H1 (cell line): Measurements from ENCODE around the gene STARD9. TPM values are rescaled to one million over a fixed set of nuclear protein-coding genes. Genes with fewer than 3 reads are reported as not detected.

Source experiments
- CREB1 ChIP-seq: IDR thresholded peaks from 2 replicates; pipeline ENCODE4 v1.6.1; 2012; ENCODE audit warnings: inconsistent platforms
- RBBP5 ChIP-seq: IDR thresholded peaks from 2 replicates; pipeline ENCODE4 v1.7.1; 2012; ENCODE audit warnings: low read depth, mild to moderate bottlenecking, inconsistent platforms, low read length, moderate library complexity, borderline replicate concordance
- polyA plus RNA-seq, 7 experiments: library from polyadenylated mRNA; depleted of rRNA in 3 of 7; stranded (reverse) in 5 of 7; unstranded in 2 of 7; fragments of >200 nt in 5 of 7; fragments of 200-250 nt in 2 of 7; gene quantifications; 1 replicate in 5 of 7; 2 replicates in 1 of 7; 4 replicates in 1 of 7; pipeline versions ENCODE4 v1.2.1 to v1.2.3, GENCODE V29; 2011 to 2013; ENCODE audit warnings: missing spikeins in 2 of 7, mixed read lengths in 2 of 7
- total RNA-seq: library from RNA; stranded (reverse); fragmentation: NEBNext Ultra II Directional; extraction: Animal tissue kit (Norgen Biotek cat#: 25700); gene quantifications from 2 replicates; pipeline ENCODE4 v1.2.1, GENCODE V29; 2021

The STARD9 gene
- total and polyA plus RNA-seq, 2 of the 8 experiments (the other 6 are each of a cell fraction or from before 2014, with no cell fraction given), result 2.8 to 7.0 TPM

DNA sequence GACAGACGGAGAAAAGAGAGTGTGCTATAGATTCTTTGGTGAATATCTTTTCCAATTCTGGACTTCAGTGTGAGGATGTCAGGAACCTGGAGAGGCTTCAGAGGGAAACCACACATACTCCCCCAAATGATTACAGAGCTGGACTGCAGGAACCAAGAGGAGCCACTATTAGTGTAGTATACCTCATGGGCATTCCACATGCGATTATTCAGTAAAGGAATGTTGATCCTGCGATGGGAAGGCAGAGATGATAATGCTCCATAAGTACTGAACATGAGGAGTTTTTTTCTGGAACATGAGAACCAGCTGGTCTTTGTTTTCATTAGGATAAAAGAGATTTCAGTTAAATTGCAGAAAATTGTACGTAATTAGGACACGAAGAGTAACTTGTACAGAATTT, 18.7 kb downstream of the STARD9 start (continued):
- no peak for TF ChIP-seq RBBP5
- no peak for TF ChIP-seq CREB1
